ELF-1 (cell line): ENCODE results near the gene VSTM4.

Experiments
- DNase-seq: peaks from one replicate; pipeline ENCODE4 v3.0.0-alpha.2; 2016; ENCODE audit warnings: low read depth, low spot score

VSTM4 gene

DNA sequence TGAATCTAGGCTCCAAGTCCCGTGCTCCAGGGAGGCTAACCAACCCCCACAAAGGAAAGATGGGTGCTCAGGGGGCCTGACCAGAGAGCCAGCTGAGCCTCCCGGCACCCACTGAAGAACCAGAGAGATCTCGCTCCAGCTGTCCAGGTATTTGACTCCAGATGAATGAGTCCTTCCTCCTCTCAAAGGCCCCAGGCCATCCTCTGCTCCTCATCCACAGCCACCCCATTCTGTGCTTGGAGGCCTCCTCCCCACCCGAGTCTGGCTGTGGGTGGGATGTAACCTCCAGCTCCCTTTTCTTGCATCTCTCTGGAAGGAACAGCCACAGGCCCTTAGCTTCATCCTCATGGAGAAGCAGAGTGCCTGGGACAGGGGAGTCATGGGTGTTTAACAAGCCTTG is 44.6 kb downstream of the VSTM4 start:
- DNase-seq, result no peak

DNA sequence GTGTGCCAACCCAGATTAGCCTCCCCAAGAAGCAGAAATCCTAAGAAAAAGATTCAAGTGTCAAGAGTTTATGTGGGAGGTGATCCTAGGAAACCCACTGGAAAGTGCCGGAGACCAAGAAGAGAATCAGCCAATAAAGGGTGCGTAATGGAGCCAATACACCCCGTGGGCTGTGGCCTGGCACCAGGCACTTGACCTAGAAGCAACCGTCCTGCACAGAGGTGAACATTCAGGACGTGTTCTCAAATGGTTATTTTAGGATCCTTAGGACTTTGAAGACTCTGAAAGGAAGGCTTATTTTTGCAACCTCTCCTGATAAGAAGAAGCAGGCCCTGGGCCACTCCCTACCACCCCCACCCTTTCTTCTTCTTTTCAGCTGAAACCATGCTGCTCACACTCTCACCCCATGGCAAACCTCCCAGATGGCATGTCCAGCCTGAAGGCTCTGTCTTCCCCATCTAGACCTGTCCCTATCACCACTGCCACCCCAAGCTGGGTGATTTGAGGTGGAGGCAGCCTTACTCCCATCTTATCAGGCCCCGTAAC is 46.6 kb downstream of the VSTM4 start:
- no peak for DNase-seq

DNA sequence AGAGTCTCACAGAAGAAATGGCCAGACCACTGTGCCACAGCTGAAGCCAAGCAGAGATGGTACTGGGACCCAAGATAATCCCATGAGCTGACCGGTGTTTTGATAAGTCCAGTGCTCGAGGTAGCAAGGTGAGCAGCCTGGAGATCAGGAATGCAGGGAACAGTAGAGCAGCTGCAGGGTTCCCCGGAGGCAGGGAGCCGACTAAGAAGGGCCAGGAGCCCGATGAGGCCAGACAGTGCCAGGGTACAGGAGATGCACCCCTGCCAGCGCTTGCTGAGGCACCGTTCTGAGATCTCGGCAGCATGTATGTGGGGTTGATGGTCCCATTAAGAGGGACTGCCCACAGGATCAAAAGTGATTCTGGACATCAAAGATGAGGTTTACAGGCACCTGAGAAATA is 47.1 kb downstream of the VSTM4 start:
- no peak for DNase-seq

DNA sequence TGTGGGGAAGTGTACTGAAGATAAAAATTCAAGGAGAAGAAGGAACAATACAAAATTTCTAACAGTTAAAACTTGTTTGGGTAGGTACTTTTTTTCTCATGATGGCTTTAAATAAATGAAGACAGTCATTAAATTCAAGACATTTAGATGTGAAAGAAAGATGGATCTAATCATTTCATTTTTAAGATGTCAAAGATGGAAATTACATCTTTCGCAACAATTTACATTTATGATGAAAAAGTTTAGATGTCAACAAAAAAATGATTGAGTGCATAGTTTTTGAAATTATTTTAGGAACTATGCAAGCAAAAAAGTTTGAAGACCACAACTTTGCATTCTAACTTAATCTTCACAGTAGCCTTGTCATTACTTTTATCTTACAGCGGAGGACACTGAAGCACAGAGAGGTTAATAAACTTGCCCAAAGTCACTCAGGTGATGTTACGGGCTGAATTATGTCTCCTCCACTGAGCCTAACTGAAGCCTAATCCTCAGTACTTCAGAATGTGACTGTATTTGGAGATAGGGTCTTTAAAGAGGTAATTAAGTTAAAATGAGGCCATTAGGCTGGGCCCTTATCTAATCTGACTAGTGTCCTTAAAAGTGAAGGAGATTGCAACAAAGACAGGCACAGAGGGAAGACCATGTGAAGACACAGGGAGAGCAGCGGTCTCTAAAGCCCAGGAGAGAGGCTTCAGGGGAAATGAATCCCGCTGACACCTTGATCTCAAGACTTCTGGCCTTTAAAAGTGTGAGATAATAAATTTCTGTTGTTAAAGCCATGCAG is 48.2 kb downstream of the VSTM4 start:
- DNase-seq, result no peak

DNA sequence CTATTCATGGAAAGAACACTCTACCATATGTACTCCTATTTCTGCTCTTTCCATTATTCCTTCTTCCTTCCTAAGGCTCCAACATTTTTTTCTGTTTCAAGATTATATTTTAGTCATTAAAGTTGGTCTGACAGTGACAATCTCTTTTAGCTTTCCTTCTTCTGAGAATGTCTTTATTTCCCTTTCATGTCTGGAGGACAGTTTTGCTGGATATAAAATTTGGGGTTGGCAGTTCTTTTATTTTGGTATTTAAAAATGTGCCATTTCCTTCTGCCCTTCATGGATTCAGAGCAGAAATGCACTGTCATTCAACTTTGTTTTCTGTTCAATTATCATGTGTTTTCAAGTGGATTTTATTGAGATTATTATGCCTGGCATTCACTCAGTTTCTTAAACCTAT is 53.1 kb downstream of the VSTM4 start:
- no peak for DNase-seq

DNA sequence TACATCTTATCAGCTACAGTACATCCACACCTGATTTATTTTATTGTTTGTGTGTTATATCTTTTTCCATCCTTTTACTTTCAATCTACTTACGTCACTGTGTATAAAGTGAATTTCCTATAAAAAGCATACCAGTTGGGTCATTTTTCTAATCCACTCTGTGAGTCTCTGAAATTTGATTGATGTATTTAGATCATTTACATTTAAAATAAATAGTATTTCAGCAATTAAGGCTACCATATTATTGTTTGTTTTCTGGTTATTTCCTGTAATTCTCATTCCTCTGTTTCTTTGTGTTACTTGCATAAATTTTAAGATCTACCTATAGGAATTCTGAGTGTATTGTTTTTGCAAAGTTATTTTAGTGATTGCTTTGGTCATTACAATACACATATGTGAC is 53.7 kb downstream of the VSTM4 start:
- no peak for DNase-seq

DNA sequence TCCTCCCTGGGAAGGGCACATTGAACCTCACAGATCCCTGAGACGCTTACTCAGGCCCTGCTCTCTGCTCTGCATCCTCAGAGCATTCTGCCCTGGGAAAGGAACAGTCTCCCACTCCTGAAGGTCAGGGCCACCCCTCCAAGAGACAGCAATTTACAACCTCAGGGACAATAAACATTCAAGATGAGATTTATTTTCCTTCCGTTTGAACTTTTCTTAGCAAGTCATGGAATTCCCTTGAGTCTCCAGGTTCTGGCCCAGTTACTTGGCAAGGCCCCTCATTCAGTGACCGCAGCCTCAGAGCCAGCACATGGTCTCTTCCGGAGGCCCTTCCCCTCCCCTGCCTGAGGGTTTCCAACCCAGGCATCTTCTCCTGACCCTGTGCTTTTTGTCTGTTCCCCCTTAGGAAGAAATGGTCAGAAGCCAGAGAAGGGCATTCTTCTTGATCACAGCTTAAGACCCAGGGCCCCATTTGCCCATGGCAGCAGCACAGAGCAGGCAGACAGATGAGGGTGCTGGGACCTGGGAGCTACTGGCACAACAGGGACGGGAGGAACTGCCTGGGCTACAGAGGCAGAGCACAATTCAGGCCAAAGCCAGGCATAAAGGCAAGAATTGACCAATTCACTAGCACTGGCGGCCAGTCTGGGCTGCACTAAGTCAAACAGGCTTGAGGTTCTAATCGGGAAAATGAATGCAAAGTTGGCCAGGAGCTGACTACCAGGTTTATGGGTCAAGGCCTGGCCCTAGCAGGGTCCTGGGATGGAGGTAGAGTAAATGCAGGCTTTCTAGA is 56.7 kb downstream of the VSTM4 start:
- no peak for DNase-seq

DNA sequence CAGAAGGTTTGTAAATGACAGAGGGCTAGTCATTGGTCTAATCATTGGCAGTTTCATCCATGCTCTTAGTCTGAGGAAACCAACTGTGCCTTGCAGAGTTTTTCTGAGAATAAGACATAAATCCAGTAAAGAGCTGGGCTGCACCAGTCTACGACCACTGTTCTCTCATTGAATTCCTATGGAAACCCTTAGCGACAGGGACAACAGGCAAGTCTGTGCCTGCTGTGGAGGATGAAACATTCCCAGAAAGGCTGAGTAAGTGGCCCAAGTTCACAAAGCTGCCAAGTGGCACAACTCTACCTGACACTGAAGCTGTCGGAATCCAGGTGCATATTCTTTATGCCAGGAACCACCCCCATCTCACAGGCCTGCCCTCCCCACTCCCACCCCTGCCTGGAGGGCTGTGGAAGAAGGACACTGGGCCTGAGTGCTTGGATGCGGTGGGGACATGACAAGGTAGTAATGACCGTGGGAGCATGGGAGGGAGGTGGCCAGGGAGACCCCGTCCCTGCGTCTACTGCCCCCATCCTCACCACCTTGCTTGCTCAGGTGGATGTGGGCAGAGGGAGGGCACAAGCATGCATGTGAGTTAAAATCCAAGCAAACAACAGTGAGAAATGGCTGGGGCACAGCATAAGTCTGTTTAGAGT is 58.0 kb downstream of the VSTM4 start:
- no peak for DNase-seq

DNA sequence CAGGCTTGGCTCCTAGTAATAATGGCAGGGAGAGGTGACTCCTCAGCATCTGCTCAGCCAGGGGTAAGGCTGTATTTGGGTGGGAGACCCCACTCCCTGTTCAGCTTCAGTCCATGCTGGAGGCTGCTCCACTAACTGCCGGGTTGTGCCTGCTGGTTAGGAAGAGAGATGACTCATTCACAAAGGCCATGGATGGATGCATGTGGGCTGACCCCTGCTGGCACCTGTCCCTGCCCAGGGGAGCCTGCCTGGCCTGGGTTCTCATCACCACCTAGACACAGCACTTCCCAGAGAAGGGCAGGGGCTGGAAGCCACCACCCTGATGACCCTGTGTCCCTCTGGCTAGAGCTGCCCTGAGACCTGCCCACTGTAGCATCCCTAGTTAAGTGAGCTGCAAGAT is 59.0 kb downstream of the VSTM4 start:
- no peak for DNase-seq

DNA sequence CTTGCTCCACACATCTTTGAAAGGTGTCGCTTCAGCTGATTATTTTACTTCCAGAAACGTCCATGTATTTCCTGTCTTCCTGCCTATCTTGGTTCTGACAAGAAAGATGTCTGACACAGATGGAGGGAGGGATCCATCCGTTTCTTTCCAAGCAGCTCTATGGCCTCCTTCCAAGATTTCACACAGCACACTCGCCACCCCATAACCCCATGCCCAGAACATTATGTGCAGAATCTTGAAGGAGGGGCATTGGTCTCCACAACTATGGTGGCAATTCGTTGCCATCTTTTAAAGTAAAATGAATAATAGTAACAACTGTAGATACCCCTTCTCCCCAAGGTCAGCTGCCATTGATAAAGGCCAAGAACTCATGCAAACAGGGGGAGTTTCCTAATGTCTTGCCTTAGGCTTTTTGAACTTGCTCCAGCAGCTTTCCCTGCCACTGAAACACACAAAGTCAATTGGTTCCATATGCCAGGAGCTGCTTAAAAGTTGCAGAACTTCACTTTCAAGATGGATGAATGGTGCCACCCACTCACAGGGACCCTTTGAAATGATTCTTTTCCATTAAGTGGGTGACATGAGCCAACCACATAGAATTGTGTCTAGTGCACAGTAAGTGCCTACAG is 60.0 kb downstream of the VSTM4 start:
- no peak for DNase-seq

DNA sequence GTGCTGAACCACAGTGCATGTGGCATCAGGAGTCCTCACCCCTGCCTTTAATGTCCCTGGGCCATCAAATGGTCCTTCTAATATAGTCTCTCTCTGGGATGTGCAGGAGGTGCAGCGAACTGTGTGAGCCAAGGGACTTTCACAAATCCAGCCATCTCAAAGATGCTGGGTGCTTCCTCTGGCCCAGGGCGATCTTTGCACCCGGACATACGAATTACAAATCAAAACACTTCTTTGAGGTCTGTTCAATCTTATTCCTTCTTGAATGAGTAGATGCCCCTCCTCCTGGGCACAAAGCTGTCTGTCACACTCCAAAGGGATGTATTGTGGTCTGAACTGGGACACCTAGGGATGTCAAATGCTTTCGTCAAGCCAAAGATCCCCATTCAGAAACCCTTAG is 60.6 kb downstream of the VSTM4 start:
- DNase-seq, result no peak

DNA sequence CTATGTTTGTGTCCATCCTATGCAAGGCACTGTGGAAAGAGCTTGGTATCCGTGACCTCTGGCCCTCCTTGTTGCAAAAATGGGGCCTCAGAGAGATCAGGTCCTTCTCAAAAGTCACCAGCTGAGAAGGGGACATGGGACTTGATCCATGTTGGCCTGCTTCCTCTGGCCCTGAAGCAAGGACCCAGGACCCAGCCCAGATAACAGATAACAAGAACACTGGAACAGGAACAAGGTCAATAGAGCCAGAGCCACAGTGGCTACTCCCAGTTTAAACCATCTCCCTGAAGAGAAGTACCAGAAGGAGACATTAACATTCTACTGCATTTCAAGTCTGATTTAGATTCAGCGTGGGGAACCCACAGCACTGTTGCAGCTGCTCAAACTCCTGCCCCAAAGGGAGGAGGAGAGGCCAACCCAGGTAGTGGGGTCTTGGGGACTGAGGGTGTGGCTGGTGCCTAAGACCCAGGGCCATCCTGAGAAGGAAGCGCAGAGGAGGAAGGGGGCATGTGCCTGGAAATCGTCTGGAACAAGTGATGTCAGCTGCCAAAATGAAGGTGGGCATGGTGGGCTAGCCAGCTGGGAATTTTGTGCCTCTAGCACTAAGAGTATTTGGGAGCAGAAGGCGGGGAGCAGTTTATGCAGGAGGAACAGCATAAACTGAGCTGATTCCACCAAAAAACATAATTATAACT is 61.2 kb downstream of the VSTM4 start:
- DNase-seq, result no peak

DNA sequence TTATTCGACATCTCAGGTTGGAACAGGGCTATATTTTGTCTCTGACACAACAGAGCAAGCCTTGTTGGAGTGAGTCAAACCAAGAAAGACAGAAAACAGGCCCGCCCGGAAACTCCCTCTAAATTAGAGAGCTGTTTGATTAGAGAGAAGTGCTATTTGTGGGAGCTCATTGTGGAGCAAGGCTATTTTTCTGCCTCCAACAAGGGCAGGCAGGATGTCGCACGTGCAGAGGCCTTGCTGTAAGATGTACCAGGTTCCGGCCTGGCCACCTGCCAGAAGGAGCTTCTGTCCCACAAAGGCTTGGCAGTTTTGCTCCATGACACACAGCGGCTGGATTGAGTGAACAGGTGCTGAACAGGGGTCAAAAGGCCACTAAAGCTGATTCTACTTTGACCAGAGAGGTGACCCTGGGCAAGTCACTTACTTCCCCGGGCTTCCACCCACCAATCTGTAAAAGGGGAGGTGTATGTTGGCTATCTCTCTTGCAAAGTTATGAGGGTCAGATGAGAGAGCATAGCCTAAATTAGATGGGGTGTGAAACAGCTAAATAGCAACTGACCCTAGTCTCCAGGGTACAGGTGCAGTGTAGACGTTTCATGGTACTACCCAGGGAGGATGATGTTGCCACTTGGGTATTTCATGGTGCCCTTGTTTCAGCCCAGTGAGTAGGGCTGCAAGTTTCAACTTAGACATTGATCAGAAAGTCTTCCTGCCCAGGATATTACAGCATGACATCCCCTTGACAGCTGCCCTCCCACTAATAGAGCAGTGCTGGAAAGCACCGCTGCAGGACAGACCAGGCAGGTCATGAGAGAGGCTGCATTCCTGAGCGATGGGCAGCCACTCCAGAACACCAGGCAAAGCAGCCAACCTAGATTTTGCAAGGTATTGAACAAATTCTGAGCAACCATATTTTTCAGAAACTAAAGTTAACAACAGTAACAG is 62.0 kb downstream of the VSTM4 start:
- DNase-seq, result no peak

DNA sequence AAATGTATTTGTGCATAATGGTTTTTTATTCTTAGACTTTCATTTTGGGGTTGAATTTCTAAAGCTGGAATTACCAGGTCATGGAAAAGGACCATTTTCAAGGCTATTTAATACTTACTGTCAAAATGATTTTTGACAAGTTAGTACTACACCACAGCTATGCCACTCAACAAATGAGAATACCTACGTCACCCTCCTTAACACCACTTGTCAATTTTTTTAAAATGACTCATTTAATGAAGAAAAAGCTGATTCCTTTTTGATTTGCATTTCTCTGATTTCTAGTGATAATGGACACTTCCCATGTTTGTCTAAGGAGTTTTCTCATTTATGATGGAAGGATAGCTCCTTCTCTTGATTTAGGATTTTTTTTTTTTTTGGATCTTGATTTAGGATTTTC is 63.3 kb downstream of the VSTM4 start:
- DNase-seq, result no peak

DNA sequence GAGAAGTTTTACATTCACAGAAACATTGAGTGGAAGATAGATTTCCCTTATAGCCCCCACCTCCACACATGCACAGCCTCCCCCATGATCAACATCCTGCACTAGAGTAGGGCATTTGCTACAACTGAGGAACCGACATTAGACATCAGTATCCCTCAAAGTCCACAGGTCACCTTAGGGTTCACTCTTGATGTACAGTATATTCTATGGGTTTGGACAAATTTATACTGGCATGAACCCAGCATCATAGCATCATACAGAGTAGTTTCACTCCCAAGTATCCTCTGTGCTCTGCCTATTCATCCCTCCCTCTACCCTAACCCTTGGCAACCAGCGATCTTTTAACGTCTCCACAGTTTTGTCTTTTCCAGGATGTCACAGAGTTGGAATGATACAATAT is 64.4 kb downstream of the VSTM4 start:
- DNase-seq, result no peak

DNA sequence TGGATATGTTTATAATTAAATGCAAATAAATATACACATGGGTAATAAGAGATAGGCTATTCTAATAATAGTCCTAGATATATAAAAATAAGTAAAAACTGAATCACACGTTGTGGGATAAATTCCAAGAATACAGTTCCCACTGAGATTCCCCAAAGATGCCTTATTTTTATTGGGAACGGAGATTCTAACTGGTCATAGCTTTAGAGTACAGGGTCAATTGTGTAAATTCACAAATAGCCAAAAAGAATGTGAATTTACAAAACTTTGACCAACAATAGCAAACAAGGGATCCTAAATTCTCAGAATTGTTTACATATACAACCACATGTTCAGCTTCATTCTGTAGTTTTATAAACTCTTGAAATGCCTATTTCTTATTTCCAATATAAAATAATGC is 65.0 kb downstream of the VSTM4 start:
- DNase-seq, result no peak

DNA sequence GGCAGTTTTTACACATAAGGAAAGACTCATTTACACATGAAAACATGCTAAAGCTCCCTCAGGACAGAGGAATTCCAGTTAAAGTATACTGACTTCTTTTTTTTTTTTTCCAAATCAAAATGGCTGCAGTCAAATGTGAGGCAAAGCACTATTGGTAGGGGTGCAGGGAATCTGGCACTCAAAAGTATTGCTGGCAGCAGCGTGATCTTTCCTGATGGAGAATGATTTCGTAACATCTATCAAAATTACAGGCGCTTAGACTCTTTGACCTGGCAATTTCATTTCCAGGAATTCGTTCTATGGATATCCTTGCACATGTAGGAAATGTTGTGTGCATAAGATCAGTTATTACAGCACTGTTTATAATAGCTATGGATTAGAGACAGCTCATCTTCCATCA is 65.7 kb downstream of the VSTM4 start:
- no peak for DNase-seq

DNA sequence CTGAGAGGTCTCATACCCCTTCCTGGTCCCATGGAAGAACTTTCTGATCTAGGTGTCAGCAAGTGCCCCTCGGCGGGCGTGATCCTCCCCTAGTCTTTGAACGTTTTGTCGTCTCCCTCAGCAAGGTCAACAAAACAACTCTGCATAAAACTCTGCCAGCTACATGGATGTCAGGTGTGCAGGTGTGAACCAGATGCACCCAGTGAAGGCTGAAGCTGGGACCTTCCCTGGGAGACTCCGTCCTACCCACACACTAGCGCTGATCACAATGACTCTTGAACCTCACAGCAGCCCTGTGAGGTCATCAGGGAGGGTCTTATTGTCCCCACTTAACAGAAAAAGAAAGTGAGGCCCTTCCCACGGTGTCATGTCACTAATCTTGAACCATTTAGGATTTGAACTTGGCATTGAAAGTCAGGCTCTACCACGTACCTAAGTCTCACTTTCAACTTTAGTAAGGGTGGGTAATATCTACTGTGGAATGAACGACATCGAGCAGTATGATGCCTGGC is 68.1 kb downstream of the VSTM4 start:
- DNase-seq, result no peak

DNA sequence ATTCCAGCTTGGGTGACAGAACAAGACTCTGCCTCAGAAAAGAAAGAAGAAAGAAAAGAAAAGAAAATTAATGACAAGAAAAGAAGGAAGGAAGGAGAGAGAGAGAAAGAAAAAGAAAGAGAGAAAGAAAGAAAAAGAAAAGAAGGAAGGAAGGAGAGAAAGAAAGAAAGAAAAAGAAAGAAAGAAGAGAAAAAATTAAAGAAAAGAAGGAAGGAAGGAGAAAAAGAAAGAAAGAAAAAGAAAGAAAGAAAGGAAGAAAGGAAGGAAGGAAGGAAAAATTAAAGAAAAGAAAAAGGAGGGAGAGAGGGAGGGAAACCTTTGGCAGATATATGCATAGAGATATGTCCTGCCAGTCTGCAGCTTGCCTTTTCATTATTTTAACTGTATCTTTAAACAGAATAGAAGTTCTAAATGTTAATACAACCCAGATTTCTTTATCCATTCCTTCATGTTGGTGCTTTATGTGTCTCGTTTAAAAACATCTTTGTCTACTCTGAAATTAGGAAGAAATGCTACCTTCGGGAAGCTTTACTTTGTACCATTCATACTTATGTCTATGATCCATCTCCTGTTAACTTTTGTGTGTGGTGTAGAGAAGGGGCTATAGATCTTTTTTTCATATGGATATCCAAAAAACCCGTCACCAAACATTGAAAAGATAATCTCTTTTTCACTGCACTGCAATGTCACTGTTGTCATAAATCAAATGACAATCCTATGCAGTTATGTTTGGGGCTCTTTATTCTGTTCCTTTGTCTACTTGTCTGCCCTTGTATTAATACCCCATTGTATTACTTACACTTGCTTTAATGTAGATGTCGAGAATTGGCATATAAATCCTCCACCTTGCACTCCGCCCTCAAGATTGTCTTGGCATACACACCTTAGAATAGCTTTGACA is 70.8 kb downstream of the VSTM4 start:
- DNase-seq, result no peak
